Fibroblast of villous mesenchyme (primary cell): ENCODE results near the gene HCAR3. TPM values are rescaled to one million over a fixed set of nuclear protein-coding genes. Genes with fewer than 3 reads are reported as not detected.
"Not testable (repeated sequence)": the region's sequence is repeated elsewhere in the genome, so short reads cannot be mapped to it uniquely, and the experiment has no call there.

Experiments used
- DNase-seq: peaks from one replicate; pipeline ENCODE4 v3.0.0-alpha.2; 2010; ENCODE audit warnings: low read depth
- H3K4me3 ChIP-seq: 2 replicates; pipeline ENCODE4 v1.5.1; 2011; ENCODE audit warnings: low read depth, mild to moderate bottlenecking, low read length
- CTCF ChIP-seq: IDR thresholded peaks from 2 replicates; pipeline ENCODE4 v1.5.1; 2012; ENCODE audit warnings: low read depth, mild to moderate bottlenecking, low read length; ENCODE audit not compliant: insufficient read depth
- total RNA-seq: library from RNA; depleted of rRNA; stranded (reverse); fragments of >200 nt; gene quantifications from 2 replicates; pipeline ENCODE4 v1.2.3, GENCODE V29; 2012

HCAR3 gene
- total RNA-seq = not detected in 2 replicates

- not testable (repeated sequence) for H3K4me3 ChIP-seq
- peak; percentile 82 for DNase-seq
These were observed at the start of gene HCAR3 for GRCh38 chr12:122716658-122717057. TSS of gene HCAR3 (minus strand) at chr12:122716811. CDS start at chr12:122716737, 74 bp downstream.

GRCh38 chr12:122757568-122757967, 41.0 kb upstream of the HCAR3 start:
- no peak for DNase-seq
- no peak for TF ChIP-seq CTCF
- H3K4me3 ChIP-seq = no peak overlapping the region

GRCh38 chr12:122754790-122755189, 38.2 kb upstream of the HCAR3 start:
- DNase-seq = no peak
- no peak for TF ChIP-seq CTCF
- H3K4me3 ChIP-seq = no peak overlapping the region

GRCh38 chr12:122753319-122753650, 36.7 kb upstream of the HCAR3 start:
- no peak for DNase-seq
- H3K4me3 ChIP-seq = peak overlapping the region; percentile 71
- TF ChIP-seq CTCF = no peak

GRCh38 chr12:122752464-122753318, 36.1 kb upstream of the HCAR3 start, which contains the start of gene DENR:
TSS of gene DENR (plus strand) at chr12:122752824. CDS start at chr12:122753702, 878 bp downstream.
- TF ChIP-seq CTCF = peak; percentile 91
- H3K4me3 ChIP-seq = peak within 1 kb of the TSS; percentile 71
- peak; percentile 97 for DNase-seq

- H3K4me3 ChIP-seq, DNase-seq: not testable (repeated sequence)
These were observed 34.3 kb upstream of the HCAR3 start for GRCh38 chr12:122750781-122751515.

- TF ChIP-seq CTCF = no peak
- no peak overlapping the region for H3K4me3 ChIP-seq
- no peak for DNase-seq
These were observed 33.1 kb upstream of the HCAR3 start for GRCh38 chr12:122749569-122750332.
